Nucleus accumbens (tissue), 56 donors: ENCODE data around the gene FAM13A.

Experiments used
- DNase-seq, 56 donors: peaks; one replicate each; lab custom pipeline; 2025; lab: John Stamatoyannopoulos, UW

The FAM13A gene

DNA sequence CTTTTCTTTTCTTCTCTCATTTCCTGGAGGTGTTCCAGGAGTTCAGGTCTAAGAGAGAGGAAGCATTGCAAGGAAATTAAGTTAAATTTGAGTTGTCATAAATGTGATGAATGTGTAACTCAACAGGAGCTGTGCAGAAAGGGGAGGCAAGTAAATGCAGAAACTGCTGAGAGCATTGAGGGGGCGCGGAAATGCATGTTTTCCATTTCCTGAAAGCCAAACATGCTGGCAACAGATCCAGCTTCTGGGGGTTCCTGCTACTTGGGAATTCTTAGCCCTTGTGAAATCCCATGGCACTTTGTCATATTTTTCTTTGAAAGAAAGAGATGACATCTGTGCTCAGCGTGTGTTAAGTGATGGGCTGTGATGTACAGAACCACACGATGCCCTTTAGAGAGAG lies 325.6 kb downstream of the FAM13A start:
- no peak for DNase-seq

DNA sequence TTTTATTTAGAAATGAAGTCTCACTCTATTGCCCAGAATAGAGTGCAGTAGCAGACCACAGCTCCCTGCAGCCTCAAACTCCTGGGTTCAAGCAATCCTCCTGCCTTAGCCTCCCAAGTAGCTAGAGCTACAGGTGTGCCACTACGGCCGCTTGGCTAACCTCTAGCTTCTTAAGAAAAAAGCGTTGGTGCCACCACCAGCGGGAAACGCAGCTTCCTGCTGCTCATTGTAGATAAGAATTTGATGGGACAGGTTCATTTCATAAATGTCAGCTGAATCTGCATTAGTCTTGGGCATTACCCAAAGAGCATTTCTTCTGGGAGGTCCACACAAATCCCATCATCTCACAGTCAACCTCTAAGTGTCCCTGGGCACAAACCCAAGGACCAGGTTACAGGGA lies 326.2 kb downstream of the FAM13A start:
- DNase-seq: no peak

DNA sequence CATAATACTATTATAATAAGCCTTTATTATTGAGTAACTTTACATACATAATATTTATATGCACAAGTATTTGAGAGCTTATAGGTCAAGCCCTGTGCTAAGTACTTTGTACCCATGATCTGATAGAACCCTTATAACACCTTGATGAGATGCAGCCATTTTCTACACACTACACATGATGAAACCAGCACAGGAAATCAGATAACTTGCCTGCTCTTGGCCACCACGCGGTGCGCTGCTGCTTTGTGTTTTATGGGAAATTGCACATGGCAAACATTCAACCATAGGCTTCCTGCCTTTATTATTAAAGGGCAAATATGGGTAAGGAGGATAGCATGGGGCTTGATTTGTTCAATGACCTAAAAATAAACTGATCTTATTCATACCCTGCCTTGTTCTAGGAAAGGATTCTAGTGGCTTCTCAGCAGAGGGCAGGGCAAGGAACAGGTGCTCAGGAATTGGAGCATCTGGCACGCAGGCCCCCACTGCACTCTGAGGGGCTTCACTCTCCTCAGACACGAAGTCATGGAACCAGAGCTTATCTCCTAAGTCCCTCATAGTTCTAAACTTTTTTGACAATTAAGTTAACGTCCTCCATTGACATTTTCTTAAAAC lies 327.7 kb downstream of the FAM13A start:
- no peak for DNase-seq

DNA sequence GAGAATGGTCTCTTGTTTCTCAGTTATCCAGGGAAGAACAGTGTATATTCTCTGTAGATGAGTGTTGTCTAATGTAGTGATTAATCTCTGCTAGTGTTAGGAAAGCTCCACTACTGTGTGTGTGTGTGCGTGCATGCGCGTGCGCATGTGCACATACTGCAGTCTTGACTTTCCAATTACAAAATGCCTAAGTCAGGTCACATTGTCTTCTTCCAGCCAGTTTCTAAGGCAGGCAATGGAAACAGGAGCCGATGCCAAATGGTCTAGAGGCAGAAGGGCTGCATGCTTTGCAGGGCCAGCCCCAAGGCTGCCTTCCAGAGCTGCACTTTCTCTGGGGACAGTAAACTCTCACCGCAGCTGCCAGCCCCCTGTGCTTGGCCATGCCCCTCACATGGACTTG lies 328.8 kb downstream of the FAM13A start:
- DNase-seq: peak in 3 of 56 donors; percentile 7 to 26 (median 22)

DNA sequence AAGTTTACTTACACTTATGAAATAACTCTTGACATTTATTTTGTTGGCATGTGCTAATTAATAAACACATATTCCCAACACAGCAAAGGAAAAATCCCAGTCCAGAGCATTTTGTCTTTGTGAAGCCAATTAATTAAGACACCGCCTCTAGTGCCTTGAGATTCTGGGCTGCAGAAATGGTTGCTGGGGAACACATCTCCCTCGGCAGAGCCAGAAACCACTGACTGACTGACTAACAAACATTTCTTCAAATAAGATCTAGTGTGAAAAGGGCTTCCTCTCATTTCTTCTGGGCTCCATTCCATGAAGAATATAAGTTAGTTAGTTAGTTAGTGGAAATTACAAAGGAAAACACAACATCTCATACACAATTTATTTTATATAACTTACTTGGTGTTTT lies 331.0 kb downstream of the FAM13A start:
- peak in 5 of 56 donors; percentile 6 to 31 (median 16) for DNase-seq

DNA sequence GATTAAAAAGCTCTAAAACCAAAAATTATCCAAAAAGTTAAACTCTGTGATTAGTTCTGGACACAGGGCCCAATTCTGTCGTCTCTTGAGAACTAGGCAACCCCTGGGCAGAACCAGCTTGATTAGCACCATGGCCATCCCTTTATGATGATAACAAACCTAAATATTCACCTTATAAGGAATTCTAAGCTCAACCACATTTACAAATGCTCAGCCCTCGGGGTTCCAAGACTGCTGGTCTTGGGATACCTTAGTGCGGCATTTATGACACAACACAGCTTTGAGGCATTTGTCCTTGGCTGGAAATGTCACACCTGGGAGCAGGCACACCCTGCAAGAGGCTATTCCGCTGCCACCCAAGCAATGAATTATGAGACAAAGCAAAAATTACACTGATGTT lies 331.8 kb downstream of the FAM13A start:
- no peak for DNase-seq

DNA sequence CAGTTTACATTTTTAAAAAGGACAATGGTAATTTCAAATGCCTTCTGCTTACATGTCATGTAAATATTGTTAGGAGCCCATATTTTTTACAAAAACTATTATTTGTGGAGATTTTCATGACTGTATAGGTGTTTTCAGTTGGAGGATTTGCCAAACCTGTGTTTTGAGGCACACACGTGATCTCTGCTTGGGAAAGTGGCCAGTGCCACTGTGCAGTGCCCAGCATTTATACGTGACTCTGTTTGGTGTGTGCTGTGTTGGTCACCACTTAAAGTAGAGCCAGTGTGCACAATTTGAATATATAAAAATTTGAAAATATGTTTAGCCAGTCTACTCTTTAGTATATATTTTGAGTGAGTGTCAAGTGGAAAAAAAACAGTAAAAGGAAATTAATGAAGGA lies 332.6 kb downstream of the FAM13A start:
- DNase-seq: no peak

DNA sequence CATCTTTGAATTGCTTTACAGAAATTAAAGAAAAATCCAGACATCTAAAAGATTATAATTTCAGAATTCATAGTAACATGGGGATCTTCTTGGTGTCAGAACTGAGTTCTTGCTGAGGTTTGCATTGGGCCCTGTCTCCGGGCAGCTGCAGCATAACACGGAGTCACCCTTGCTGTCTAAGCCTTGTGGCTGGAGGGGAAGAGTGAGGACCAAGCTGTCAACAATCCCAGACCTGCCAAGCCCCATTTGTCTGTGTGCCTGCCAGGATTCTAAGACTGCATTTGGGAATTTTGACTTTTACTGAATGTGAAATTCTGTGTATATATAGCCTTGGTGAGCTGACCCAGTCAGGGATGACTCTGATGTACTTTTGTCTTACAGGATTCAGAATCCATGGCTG lies 334.2 kb downstream of the FAM13A start:
- DNase-seq: no peak

DNA sequence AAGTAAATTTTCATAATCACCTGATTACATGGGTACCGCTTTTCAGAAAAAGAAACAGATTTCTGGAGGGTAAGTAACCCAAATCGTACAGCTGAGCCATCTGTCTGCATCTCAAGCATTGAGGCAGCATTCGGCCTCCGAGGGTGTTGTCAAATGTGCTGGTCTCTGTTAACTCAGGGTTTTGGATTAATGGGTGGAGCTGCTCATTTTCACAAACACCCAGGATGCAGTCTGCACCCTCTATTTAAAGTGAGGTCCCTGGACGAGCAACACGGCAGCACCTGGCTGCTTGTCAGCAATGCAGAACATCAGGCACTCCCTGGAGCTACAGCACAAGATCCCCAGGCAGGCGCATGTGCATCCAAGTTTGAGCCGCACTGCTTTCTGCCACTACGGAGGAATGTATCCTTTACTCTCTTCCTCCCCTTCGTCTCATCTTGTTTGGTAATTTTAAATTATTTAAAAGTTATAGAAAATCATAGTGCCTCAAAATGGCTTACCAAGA lies 334.7 kb downstream of the FAM13A start:
- no peak for DNase-seq

DNA sequence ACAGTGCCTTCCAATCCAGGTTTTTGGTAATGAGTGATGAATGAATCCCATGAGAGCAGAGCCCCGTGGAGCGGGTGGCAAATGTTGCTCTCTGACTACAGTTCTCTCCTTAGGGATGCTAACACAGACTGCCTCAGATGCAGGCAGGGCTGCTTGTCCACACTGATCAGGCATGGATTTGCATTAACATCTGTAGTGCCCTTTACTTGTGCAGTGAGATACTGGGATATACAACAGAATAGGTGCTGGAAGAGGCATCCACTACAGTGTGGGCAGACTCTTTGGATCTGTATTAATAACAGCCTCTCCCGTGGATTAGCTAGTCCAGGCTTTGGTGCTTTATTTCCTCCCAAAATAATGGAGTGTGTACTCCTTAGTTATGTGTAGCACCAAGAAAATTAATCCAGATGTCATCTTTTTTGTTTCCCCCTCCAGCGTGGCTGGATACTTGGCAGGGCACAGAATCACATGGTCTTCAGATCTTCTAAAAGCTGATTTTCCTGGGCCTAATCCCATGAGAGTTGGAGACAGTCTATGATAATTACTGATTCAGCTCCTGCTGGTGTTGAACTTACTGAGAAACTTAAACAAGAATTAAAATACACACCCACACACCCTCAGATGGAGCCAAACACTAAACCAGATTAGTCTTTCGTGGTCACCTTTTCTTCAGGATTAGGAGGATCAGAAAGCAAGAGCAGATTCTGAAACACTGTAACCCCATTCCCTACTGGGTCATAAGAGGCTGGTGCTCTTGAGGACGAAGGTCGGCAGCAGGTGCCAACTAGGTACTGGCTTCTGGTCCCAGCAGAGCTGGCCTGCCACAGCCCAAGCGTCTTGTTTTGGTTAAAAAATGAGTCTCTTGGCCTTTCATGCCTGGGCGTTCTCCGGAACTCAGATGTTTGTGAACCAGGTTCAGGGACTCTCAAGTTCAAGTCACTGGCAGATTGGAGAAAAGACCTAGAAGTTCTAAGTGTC lies 336.2 kb downstream of the FAM13A start:
- no peak for DNase-seq

DNA sequence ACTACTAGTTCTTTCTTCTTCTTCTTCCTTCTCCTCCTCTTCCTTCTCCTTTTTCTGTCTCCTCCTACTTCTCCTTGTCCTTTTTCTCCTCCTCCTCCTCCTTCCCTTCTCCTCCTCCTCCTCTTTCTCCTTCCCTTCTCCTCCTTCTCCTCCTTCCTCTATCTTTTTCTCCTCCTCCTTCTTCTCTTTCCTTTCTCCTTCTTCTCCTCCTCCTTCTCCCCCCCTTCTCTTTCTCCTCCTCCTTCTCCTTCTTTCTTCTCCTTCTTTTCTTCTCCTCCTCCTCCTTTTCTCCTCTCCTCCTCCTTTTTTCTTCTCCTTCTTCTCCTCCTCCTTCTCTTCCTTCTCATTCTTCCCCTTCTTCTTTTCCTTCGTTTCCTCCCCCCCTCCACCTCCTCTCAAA lies 337.6 kb downstream of the FAM13A start:
- DNase-seq: no peak

DNA sequence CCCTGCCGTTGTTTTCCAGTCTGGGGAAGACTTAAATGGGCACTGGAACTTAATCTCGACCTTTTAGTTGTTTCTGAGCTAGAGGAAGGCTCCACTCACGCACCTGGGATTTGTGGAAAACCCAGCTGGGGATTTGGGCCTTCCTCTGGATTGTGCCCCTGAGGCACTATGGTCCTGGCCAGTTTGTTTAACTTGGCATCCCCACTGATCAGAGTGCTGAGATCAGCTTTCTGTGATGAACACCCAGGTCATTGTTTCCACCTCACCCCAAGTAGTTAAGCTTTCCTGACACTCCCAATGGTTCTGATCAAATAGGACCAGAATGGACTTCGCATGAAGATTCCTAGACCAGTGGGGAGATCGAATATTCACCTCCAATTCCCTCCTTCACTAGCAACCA lies 338.9 kb downstream of the FAM13A start:
- no peak for DNase-seq

DNA sequence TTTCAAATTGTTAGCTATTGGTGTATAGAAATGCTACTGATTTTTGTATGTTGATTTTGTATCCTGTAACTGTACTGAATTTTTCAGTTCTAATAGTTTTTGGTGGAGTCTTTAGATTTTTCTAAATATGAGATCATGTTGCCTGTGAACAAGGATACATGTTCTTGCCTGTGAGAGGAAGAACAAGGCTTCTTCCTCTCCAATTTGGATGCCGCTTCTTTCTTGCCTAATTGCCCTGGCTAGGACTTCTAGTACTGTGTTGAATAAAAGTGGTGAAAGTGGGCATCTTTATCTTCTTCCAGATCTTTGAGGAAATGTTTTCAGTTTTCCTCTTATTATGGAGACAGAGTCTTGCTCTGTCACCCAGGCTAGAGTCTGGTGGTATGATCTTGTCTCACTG lies 343.2 kb downstream of the FAM13A start:
- DNase-seq: no peak

DNA sequence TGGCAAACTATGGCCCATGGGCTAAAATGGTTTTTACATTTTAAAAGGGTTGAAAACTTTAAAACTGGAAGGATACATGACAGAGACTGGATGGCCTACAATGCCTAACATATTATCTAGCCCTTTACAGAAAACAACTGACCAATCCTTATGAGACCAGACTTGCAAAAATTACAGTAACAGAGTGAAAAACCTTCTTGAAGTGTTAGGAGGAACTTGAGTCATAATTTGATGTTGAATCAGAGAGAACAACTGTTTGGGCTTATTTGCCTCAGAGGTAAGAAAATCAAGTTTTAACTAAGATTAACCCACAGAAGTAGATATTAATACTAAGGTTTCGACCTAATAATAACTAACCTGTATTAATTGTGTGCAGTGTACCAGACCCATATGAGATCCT lies 347.0 kb downstream of the FAM13A start:
- no peak for DNase-seq

DNA sequence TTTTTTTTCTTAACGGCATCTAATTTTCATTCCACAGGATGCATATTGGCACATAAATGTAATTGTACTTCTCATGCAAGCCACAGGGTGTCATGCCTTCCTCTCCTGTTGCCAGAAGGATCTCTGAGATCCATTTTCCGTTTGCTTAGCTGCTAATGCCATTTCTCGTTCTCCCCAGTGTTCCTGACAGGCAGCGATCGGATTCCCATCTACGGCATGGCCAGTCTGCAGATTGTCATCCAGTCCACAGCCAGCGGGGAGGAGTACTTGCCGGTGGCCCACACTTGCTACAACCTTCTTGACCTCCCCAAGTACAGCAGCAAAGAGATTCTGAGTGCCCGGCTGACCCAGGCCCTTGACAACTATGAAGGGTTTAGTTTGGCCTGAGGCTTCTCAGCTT lies 350.4 kb downstream of the FAM13A start:
- peak in 39 of 56 donors; percentile 5 to 72 (median 36) for DNase-seq

DNA sequence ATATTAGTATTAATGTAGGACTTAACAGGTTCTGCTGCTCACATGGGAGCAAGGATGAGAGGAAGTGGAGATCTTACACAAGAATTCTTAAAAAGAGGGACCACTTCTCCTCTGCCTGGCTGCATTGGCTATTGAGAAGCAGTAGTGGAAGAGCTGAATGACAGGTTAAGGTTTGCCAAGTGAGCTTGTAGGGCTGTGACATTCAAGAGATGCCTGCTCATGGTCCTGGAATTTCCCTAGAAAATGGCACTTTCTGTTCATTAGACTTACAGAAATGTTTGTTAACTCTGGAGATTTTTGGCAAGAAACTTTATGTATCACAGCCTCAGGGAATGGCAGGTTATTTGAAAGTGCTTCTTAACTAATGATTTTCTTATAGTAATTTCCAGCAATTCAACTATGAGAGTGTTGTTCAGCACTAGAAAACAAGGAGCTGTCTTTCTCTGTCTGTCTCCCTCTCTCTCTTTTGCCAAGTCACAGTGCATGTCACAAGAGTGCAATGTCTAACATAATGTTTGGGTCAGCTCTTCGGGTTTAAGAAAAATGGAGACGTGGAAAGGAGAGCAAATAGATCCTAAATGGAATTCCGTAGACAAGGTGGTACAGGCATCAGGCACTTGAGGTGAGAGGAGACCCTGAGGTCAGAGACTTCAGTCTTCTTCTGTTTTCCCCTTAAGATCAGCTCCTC lies 351.0 kb downstream of the FAM13A start:
- no peak for DNase-seq

DNA sequence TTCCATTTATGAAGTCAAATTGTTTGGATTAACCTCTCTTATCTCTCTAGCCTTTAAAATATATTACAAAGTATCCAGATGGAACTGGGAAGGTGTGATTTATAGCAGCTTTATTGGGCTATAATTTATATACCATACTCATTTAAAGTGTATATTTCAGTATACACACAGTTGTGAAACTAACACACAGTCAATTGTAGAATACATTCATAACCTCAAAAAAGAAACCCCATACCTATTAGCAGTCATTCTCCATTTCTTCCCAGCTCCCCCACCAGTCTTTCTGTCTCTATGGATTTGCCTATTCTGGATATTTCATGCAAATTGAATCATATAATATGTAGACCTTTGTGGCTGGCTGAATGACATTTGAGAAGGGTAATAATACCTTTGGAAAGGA lies 351.8 kb downstream of the FAM13A start:
- no peak for DNase-seq

DNA sequence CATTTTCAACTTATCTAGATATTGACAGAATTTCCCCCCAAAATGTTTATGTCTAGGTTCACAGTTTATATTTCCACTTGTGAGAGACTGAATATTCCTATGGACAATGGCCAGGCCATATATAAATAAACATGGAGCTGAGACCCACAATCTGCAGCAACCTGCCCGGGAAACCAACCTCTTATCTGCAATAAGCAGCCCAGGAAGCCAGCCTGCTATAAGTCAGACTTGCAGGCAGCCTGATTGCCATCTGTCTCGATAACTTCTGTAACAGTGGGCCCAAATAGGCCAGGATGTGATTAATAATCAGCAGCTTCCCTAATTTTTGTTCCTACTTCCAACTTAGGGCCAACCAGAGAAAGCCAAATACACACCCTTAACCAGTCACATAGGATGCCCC lies 354.2 kb downstream of the FAM13A start:
- DNase-seq: no peak

DNA sequence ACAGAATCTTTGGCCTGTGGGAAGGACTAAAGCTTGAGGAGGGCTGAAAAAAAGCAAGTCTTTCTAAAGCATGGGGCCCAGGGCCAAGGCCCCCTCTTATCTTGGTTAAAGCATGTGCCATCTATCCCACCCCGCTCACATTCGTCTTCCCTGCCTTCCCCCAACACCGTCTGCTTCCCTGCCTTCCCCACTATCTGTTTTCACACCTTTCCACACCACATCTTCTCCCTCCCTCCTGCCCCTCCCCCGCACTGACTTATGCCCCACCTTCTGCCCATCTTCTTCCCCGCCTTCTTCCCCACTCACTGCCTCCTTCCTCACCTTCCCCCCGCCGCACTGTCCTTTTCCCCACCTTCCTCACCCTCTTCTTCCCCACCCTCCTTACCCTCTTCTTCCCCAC lies 358.5 kb downstream of the FAM13A start:
- DNase-seq: no peak

DNA sequence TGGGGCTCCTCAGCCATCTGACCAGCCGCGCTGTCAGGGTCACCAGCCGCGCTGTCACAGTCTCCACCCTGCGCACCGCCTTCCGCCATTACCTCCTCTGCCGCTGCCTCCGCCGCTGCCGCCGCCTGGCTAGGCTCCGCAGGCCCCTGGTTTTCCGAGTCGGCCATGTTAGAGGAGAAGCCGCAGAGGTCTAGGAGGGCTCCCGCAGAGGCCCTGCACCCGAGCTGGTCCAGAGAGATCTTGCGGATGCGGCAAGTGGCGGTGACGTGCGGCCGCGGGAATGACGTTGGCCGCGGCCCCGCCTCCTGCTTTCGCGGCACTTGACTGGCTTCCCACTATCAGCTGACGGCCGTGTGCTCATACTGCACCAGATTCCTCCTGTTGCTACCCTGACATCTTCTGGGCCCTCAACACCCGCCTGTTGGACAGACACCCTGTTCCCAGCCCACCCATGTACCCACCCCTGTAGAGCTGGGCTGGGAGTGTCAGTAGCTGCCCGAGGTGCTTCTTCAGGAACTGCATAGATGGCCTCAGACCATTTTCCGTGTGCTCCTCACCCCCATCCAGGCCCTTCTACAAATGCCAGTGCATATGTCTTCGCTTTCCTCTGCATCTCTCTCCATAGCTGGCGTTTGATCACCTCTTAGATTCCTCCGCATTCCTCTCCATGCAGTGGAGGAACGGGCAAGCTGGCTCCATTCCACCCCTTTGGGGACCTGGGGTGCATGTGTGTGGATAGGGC lies 359.2 kb downstream of the FAM13A start, which contains the start of gene NAP1L5:
Gene NAP1L5, minus strand, starts transcription at position 242 of the 742 bp plus-strand sequence. Its CDS starts 75 bp downstream, at position 167.
- DNase-seq: peak in 53 of 56 donors; percentile 9 to 80 (median 45)
